IMR-90 (cell line): ENCODE results near the gene GPR39. TPM values are rescaled to one million over a fixed set of nuclear protein-coding genes. Genes with fewer than 3 reads are reported as not detected.

ENCODE experiments used
- ATAC-seq: fragments of 200-7000 bp; cut with Tn5 transposase; 2 replicates; pipeline ENCODE4 v1.9.1; 2020; ENCODE audit warnings: low read depth, mild to moderate bottlenecking, moderate library complexity
- BruUV-seq: library from RNA; stranded (reverse); fragments of 400-500 nt; replicated peaks from 2 replicates; lab custom pipeline; 2021; lab: Mats Ljungman, UMichigan
- CTCF ChIA-PET: fragments of 300-600 bp; formaldehyde crosslinking; extraction: SDS; loops from one replicate; lab custom pipeline; 2021; ENCODE audit warnings: antibody characterized with exemption; lab: Yijun Ruan, JAX
- POLR2A ChIA-PET: fragments of 300-600 bp; sonication (Branson Sonifier 250); formaldehyde crosslinking; loops from one replicate; lab custom pipeline; 2022; ENCODE audit warnings: antibody characterized with exemption; ENCODE audit not compliant: unreplicated experiment; lab: Charles Lee
- DNase-seq: peaks from one replicate; pipeline ENCODE4 v3.0.0; 2013
- H2AFZ ChIP-seq: replicated peaks from 2 replicates; pipeline ENCODE3; 2013; ENCODE audit warnings: low read length, mild to moderate bottlenecking; ENCODE audit not compliant: poor library complexity
- H2AK5ac ChIP-seq: 2 replicates; pipeline ENCODE4 v1.6.1; 2013; ENCODE audit warnings: low read depth, low read length, inconsistent platforms
- H2AK9ac ChIP-seq: replicated peaks from 2 replicates; pipeline ENCODE3; 2013; ENCODE audit warnings: mild to moderate bottlenecking, low read depth, low read length, moderate library complexity; ENCODE audit not compliant: poor library complexity
- H2BK120ac ChIP-seq: 2 replicates; pipeline ENCODE4 v1.6.1; 2013; ENCODE audit warnings: low read depth, low read length, inconsistent platforms
- H2BK15ac ChIP-seq: 3 replicates; pipeline ENCODE4 v1.6.1; 2013; ENCODE audit warnings: low read depth, low read length, inconsistent platforms
- H2BK20ac ChIP-seq: 2 replicates; pipeline ENCODE4 v1.6.1; 2013; ENCODE audit warnings: low read depth, mild to moderate bottlenecking, inconsistent platforms, low read length, moderate library complexity
- H2BK5ac ChIP-seq: 2 replicates; pipeline ENCODE4 v1.6.1; 2013; ENCODE audit warnings: mild to moderate bottlenecking, low read depth, low read length, inconsistent platforms; ENCODE audit not compliant: poor library complexity, severe bottlenecking
- H3K14ac ChIP-seq: replicated peaks from 2 replicates; pipeline ENCODE4 v1.6.1; 2013; ENCODE audit warnings: low read depth, low read length, inconsistent platforms
- H3K18ac ChIP-seq: 2 replicates; pipeline ENCODE4 v1.6.1; 2013; ENCODE audit warnings: low read depth, low read length, control low read depth
- H3K23ac ChIP-seq: 2 replicates; pipeline ENCODE4 v1.6.1; 2013; ENCODE audit warnings: low read depth, low read length, inconsistent platforms
- H3K27ac ChIP-seq: 2 replicates; pipeline ENCODE4 v1.5.1; 2013; ENCODE audit warnings: mild to moderate bottlenecking, control low read depth, low read length; ENCODE audit not compliant: insufficient read depth
- H3K27me3 ChIP-seq: 2 replicates; pipeline ENCODE4 v1.6.1; 2013; ENCODE audit warnings: low read length; ENCODE audit not compliant: control insufficient read depth, insufficient read depth
- H3K36me3 ChIP-seq: 2 replicates; pipeline ENCODE4 v1.6.1; 2013; ENCODE audit warnings: low read length, mixed read lengths; ENCODE audit not compliant: control insufficient read depth, insufficient read depth
- H3K4ac ChIP-seq: 2 replicates; pipeline ENCODE4 v1.6.1; 2013; ENCODE audit warnings: low read depth, low read length, inconsistent platforms
- H3K4me1 ChIP-seq: 2 replicates; pipeline ENCODE4 v1.6.1; 2013; ENCODE audit warnings: low read length, mixed read lengths; ENCODE audit not compliant: control insufficient read depth, insufficient read depth
- H3K4me2 ChIP-seq: 2 replicates; pipeline ENCODE4 v1.6.1; 2013; ENCODE audit warnings: low read depth, mild to moderate bottlenecking, control low read depth, low read length, moderate library complexity
- H3K4me3 ChIP-seq: 2 replicates; pipeline ENCODE4 v1.5.1; 2013; ENCODE audit warnings: low read depth, mild to moderate bottlenecking, control low read depth, low read length, moderate library complexity; ENCODE audit not compliant: insufficient read depth
- H3K56ac ChIP-seq: 2 replicates; pipeline ENCODE4 v1.6.1; 2013; ENCODE audit warnings: low read length, inconsistent platforms; ENCODE audit not compliant: insufficient read depth; ENCODE audit errors: extremely low read depth
- H3K79me1 ChIP-seq, 2 experiments: 2 replicates each; pipeline ENCODE4 v1.6.1; 2013; ENCODE audit warnings: low read length in 2 of 2, inconsistent platforms in 1 of 2, low read depth in 1 of 2
- H3K9ac ChIP-seq: 2 replicates; pipeline ENCODE4 v1.6.1; 2013; ENCODE audit warnings: low read depth, low read length, control low read depth
- H3K9me1 ChIP-seq: 2 replicates; pipeline ENCODE4 v1.6.1; 2013; ENCODE audit warnings: low read length, inconsistent platforms; ENCODE audit not compliant: insufficient read depth
- H3K9me3 ChIP-seq: 2 replicates; pipeline ENCODE4 v1.6.1; 2013; ENCODE audit warnings: low read length; ENCODE audit not compliant: control insufficient read depth, insufficient read depth
- H4K20me1 ChIP-seq: 2 replicates; pipeline ENCODE4 v1.6.1; 2013; ENCODE audit warnings: low read length, inconsistent platforms; ENCODE audit not compliant: insufficient read depth
- H4K5ac ChIP-seq: 2 replicates; pipeline ENCODE4 v1.6.1; 2013; ENCODE audit warnings: mild to moderate bottlenecking, low read depth, low read length, control low read depth
- H4K8ac ChIP-seq, 2 experiments: 2 replicates each; pipeline ENCODE4 v1.6.1; 2013; ENCODE audit warnings: low read depth in 2 of 2, low read length in 2 of 2, control low read depth in 1 of 2, inconsistent platforms in 1 of 2
- H4K91ac ChIP-seq: 2 replicates; pipeline ENCODE4 v1.6.1; 2013; ENCODE audit warnings: low read depth, low read length, inconsistent platforms; ENCODE audit not compliant: insufficient read depth
- CEBPB ChIP-seq: IDR thresholded peaks from 2 replicates; pipeline ENCODE4 v1.6.1; 2012; ENCODE audit warnings: low read depth, low read length, improper control_type of control experiment
- CTCF ChIP-seq: conservative IDR thresholded peaks from 2 replicates; pipeline ENCODE4 v1.5.1; 2012; ENCODE audit warnings: mild to moderate bottlenecking, low read depth, low read length, improper control_type of control experiment
- ELK1 ChIP-seq: fragments of 150-350 bp; IDR thresholded peaks from 2 replicates; pipeline ENCODE4 v1.6.1; 2016; ENCODE audit warnings: low read depth, mild to moderate bottlenecking, low read length, moderate library complexity, borderline replicate concordance
- NFE2L2 ChIP-seq: fragments of 150-350 bp; IDR thresholded peaks from 2 replicates; pipeline ENCODE4 v1.6.1; 2016; ENCODE audit warnings: low read depth, mild to moderate bottlenecking, low read length
- SMC3 ChIP-seq: fragments of 150-350 bp; IDR thresholded peaks from 2 replicates; pipeline ENCODE4 v1.6.1; 2016; ENCODE audit warnings: low read depth, mild to moderate bottlenecking, antibody characterized with exemption, low read length, moderate library complexity
- WGBS, 2 experiments: methylation state at CpG; one replicate each; pipeline versions ENCODE4 v1.1.5 to v1.1.7; 2013; ENCODE audit warnings: missing lambda C conversion rate in 2 of 2; ENCODE audit not compliant: insufficient read length in 1 of 2; ENCODE audit errors: extremely low coverage in 2 of 2; 5-methylcytosine and 5-hydroxymethylcytosine counted together
- dilution Hi-C: fragments of 300-500 bp; cut with HindIII; formaldehyde crosslinking; loops from one replicate; pipeline ENCODE4 v1.14.3; 2018; ENCODE audit warnings: low sequenced_read_pairs; ENCODE audit not compliant: unreplicated experiment
- in situ Hi-C: fragments of 300-500 bp; cut with MboI; formaldehyde crosslinking; loops from 3 replicates; pipeline ENCODE4 v1.14.3; 2019; ENCODE audit warnings: low sequenced_read_pairs, inconsistent platforms, mixed read lengths
- intact Hi-C: fragments of 100-400 bp; cut with micrococcal nuclease; formaldehyde crosslinking; loops from 2 replicates; pipeline ENCODE4 v1.10.0; 2022
- polyA plus RNA-seq, 3 experiments: library from polyadenylated mRNA; depleted of rRNA; stranded (reverse); fragments of >200 nt; gene quantifications; 2 replicates each; pipeline ENCODE4 v1.2.3, GENCODE V29; 2012; ENCODE audit warnings: low replicate concordance in 1 of 3
- total RNA-seq: library from RNA; depleted of rRNA; stranded (reverse); fragments of >200 nt; gene quantifications from 2 replicates; pipeline ENCODE4 v1.2.3, GENCODE V29; 2012

Gene GPR39
- total and polyA plus RNA-seq, 2 of the 4 experiments (the other 2 are of a cell fraction): 4.4 to 9.0 TPM

DNA sequence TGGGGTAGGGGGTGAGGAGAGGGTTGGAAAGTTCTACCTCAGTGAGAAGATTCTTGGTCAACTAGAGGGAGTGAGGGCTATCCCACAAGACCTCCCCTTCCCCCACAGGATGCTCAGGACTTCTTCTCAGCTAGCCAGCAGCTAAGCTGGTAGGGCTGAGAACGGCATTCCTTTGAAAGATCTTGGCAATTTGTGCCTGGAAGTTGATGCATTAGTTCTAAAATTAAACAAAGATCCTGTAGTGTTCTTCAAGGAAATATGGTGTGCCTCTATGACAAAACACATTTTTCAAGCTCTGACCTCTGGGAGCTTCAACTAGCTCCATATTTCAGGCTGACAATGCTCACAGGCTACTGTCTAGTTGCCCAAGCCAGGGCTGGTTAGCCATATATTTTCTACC, 251.1 kb downstream of the GPR39 start:
- POLR2A ChIA-PET: interaction anchor here (0.6 kb wide), 1 partner anchor 1177 kb away, joined by 4 read pairs; no protein-coding TSS in a partner anchor
- no peak overlapping the region for H2BK5ac ChIP-seq
- no peak overlapping the region for H4K5ac ChIP-seq
- no peaks in the 10 kb centered on the region for H3K27me3 ChIP-seq
- H3K27ac ChIP-seq: no peak overlapping the region
- H3K56ac ChIP-seq: peak overlapping the region; percentile 39; the same call in 1 of the 2 replicates
- BruUV-seq: no TSS peak
- H2BK15ac ChIP-seq: no peak overlapping the region
- H3K36me3 ChIP-seq: no peaks in the 10 kb centered on the region; the same call in 1 of the 2 replicates
- H3K9me3 ChIP-seq: no peaks in the 10 kb centered on the region
- peaks cover 8% of the 10 kb centered on the region for H3K9me1 ChIP-seq
- CTCF ChIA-PET: interaction anchor here (0.8 to 2.2 kb wide), 5 partner anchors 9 to 121 kb away, joined by 3 to 8 read pairs (median 4); no protein-coding TSS in a partner anchor
- dilution Hi-C loops: no loop called here
- no peak overlapping the region for H3K18ac ChIP-seq
- in situ Hi-C loops: loop anchor here (25.0 kb wide), 2 partner anchors 895 to 1170 kb away; partner anchors contain the start of gene NCKAP5
- no peak overlapping the region for H2AK9ac ChIP-seq
- peaks cover 20 to 47% of the 10 kb centered on the region in 2 experiments for H3K79me1 ChIP-seq
- H2AFZ ChIP-seq: no peak overlapping the region
- H3K14ac ChIP-seq: peak overlapping the region; percentile 73; the same call in 1 of the 2 replicates
- WGBS, 2 experiments: no CpG with 5 or more reads among the region's 1 CpG
- H3K4ac ChIP-seq: peak overlapping the region; percentile 38
- no peak overlapping the region for H3K4me3 ChIP-seq
- peak overlapping the region in 1 of 2 experiments; percentile 2; a peak in 1 of 4 replicates for H4K8ac ChIP-seq
- H2AK5ac ChIP-seq: 0 out of 2 replicates have a peak overlapping the region, but pooled peaks have one; percentile 16
- peaks cover 9% of the 10 kb centered on the region for H4K20me1 ChIP-seq
- DNase-seq (peak; percentile 44), ATAC-seq (peak; percentile 2; the same call in 1 of the 2 replicates)
- peak overlapping the region; percentile 22; the same call in 1 of the 2 replicates for H2BK120ac ChIP-seq
- TF ChIP-seq CTCF (no peak), CEBPB (no peak), NFE2L2 (no peak), SMC3 (no peak), ELK1 (no peak)
- H3K23ac ChIP-seq: peak overlapping the region; percentile 91
- intact Hi-C loops: no loop called here
- H3K4me1 ChIP-seq: peaks cover 13% of the 10 kb centered on the region
- H3K4me2 ChIP-seq: peak overlapping the region; percentile 4
- 0 out of 2 replicates have a peak overlapping the region, but pooled peaks have one; percentile 18 for H4K91ac ChIP-seq
- no peak overlapping the region for H3K9ac ChIP-seq
- H2BK20ac ChIP-seq: 0 out of 2 replicates have a peak overlapping the region, but pooled peaks have one; percentile 12
